Right lobe of liver (tissue), 6 donors: Measurements from ENCODE around the gene MTMR1. TPM values are rescaled to one million over a fixed set of nuclear protein-coding genes. Genes with fewer than 3 reads are reported as not detected.
A peak's percentile ranks its signal among the peaks of the same experiment; 100 is the strongest.

Experiments
- ATAC-seq, 4 donors: fragments of 200-7000 bp; cut with Tn5 transposase; one replicate each; pipeline ENCODE4 v1.9.1; 2020; ENCODE audit warnings: mild to moderate bottlenecking in 4 of 4, moderate library complexity in 4 of 4
- DNase-seq, 3 donors: peaks; one replicate each; pipeline ENCODE4 v3.0.0-alpha.2; 2020
- H3K27ac ChIP-seq, 3 donors: fragments of 200-600 bp; one replicate each; pipeline ENCODE4 v1.8.0; 2022
- H3K27me3 ChIP-seq, 2 donors: fragments of 200-600 bp; one replicate each; pipeline ENCODE4 v1.8.0; 2022
- H3K36me3 ChIP-seq, 4 donors: fragments of 200-600 bp; sonication (generic) in 1 of 4; one replicate each; pipeline versions ENCODE4 v1.5.1 to v1.8.0; 2017 to 2022; ENCODE audit warnings: control low read depth in 1 of 4
- H3K4me1 ChIP-seq, 4 donors: fragments of 200-600 bp; sonication (generic) in 1 of 4; one replicate each; pipeline versions ENCODE4 v1.5.1 to v1.8.0; 2017 to 2022; ENCODE audit warnings: control low read depth in 1 of 4
- H3K4me3 ChIP-seq, 3 donors: fragments of 200-600 bp; one replicate each; pipeline ENCODE4 v1.8.0; 2022
- H3K9me3 ChIP-seq, 4 donors: fragments of 200-600 bp; sonication (generic) in 1 of 4; one replicate each; pipeline versions ENCODE4 v1.5.1 to v1.8.0; 2017 to 2022; ENCODE audit warnings: control low read depth in 1 of 4
- POLR2A ChIP-seq: fragments of 450-650 bp; IDR thresholded peaks from one replicate; pipeline ENCODE4 v1.6.1; 2017; ENCODE audit warnings: antibody characterized with exemption, mild to moderate bottlenecking
- WGBS: methylation state at CpG from one replicate; pipeline ENCODE4 v1.1.6; 2018; ENCODE audit warnings: low coverage, low lambda C conversion rate; ENCODE audit not compliant: insufficient coverage; ENCODE audit errors: missing lambda C conversion rate; 5-methylcytosine and 5-hydroxymethylcytosine counted together
- intact Hi-C, 2 donors: fragments of 100-400 bp; cut with DNase I; formaldehyde crosslinking; loops; one replicate each; pipeline versions ENCODE4 v1.11.2 to v1.14.1; 2022
- total RNA-seq, 6 experiments: library from RNA; depleted of rRNA in 2 of 6; stranded (reverse); fragments of >200 nt in 2 of 6; fragmentation: NEBNext Ultra II Directional in 3 of 6; extraction: Animal tissue kit (Norgen Biotek cat#: 25700) in 3 of 6; gene quantifications; one replicate each; pipeline versions ENCODE4 v1.1.0 to v1.2.4, GENCODE V29; 2016 to 2023
- TF ChIP-seq, protein P1 (sequence below), 4 donors: fragments of 200-600 bp in 3 of 4; fragments of 450-650 bp in 1 of 4; IDR thresholded peaks; one replicate each; pipeline versions ENCODE4 v1.5.1 to v1.8.0; 2016 to 2022; ENCODE audit warnings: antibody characterized with exemption in 4 of 4, mild to moderate bottlenecking in 2 of 4
- donor health status: DM: no; HTN: yes; CAD: no.
- donor health status: DM: no; HTN: no; CAD: no.
- donor health status: DM: no; HTN: no; CAD: no.
- donor health status: DM: no; HTN: yes; CAD: no.
- donor health status: DM: no; HTN: yes; CAD: no.

Gene MTMR1
- total RNA-seq, 6 experiments from 2014 or later = 7.6 to 11.2 (median 9.4) TPM

DNA sequence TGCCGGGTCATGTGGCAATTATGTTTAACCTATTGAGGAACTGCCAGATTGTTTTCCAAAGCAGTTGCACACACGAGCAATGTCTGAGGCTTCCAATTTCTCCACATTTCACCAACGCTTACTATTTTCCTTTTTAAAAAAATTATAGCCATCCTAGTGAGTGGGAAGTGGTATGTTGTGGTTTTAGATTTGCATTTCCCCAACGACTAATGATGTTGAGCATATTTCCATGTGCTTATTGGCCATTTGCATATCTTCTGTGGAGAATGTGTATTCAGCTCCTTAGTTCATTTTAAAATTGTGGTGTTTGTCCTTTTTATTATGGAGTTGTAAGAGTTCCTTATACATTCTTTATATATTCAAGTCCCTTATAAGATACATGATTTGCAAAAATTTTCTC, 60.2 kb downstream of the MTMR1 start:
- Histone ChIP-seq H3K27me3 (no peaks in the 10 kb centered on the region), H3K4me3 (no peak overlapping the region), H3K4me1 (no peaks in the 10 kb centered on the region), H3K9me3 (no peaks in the 10 kb centered on the region), H3K36me3 (no peaks in the 10 kb centered on the region), H3K27ac (no peak overlapping the region)
- ATAC-seq (no peak), DNase-seq (no peak)
- intact Hi-C loops = no loop called here
- 74% methylated on average over 4 of the region's 4 CpGs for WGBS
- TF ChIP-seq, protein P1, sequence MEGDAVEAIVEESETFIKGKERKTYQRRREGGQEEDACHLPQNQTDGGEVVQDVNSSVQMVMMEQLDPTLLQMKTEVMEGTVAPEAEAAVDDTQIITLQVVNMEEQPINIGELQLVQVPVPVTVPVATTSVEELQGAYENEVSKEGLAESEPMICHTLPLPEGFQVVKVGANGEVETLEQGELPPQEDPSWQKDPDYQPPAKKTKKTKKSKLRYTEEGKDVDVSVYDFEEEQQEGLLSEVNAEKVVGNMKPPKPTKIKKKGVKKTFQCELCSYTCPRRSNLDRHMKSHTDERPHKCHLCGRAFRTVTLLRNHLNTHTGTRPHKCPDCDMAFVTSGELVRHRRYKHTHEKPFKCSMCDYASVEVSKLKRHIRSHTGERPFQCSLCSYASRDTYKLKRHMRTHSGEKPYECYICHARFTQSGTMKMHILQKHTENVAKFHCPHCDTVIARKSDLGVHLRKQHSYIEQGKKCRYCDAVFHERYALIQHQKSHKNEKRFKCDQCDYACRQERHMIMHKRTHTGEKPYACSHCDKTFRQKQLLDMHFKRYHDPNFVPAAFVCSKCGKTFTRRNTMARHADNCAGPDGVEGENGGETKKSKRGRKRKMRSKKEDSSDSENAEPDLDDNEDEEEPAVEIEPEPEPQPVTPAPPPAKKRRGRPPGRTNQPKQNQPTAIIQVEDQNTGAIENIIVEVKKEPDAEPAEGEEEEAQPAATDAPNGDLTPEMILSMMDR (IDR thresholded peaks at IDR 0.05) = no peak
- no peak for TF ChIP-seq POLR2A

DNA sequence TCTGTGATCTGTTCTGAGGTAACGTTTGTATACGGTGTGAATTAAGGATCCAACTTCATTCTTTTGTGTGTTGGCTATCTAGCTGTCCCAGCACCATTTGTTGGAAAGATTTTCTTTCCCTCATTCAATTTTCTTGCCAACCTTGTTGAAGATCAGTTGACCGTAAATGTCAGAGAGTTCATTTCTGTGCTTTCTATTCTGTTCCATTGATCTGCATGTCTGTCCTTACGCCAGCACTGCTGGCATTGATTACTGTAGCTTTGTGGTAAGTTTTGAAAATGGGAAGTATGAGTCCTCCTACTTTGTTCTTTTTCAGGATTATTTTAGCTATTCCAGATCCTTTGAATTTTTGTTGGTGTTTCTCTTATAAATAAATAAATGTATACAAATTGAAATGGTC, 60.8 kb downstream of the MTMR1 start:
- intact Hi-C loops = no loop called here
- no peaks in the 10 kb centered on the region for H3K4me1 ChIP-seq
- H3K4me3 ChIP-seq = no peak overlapping the region
- H3K27me3 ChIP-seq = no peaks in the 10 kb centered on the region
- no peak for TF ChIP-seq POLR2A
- TF ChIP-seq, protein P1 (IDR thresholded peaks at IDR 0.05) = no peak
- peak in 2 of 4 donors; percentile 18 to 60 for ATAC-seq
- no peaks in the 10 kb centered on the region for H3K36me3 ChIP-seq
- H3K27ac ChIP-seq = no peak overlapping the region
- WGBS = 66% methylated on average over 4 of the region's 4 CpGs
- H3K9me3 ChIP-seq = no peaks in the 10 kb centered on the region
- DNase-seq = no peak

DNA sequence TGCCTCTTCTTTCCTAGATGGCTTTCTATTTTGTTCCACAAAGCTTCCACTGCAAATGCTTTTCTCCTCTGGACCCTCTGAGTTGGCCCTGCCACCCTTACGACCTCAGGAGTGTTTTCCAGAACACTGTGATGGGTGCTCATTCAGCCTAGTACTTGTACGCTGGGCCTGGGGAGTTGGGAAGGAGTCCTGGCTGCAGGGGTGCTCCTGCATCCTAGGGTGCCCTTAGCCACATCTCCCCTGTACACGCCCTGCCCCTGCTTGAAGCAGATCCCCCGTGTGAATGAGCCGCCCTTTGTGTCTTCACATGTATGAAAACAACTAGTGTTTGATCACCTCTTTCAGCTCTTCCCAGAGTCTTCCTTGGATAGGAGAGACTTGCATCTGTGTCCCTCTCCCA, 64.2 kb downstream of the MTMR1 start:
- DNase-seq (no peak), ATAC-seq (no peak)
- H3K4me3 ChIP-seq = no peak overlapping the region
- TF ChIP-seq, protein P1 (IDR thresholded peaks at IDR 0.05) = no peak
- no peak for TF ChIP-seq POLR2A
- no peaks in the 10 kb centered on the region for H3K27me3 ChIP-seq
- 58% methylated on average over 5 of the region's 5 CpGs for WGBS
- no peaks in the 10 kb centered on the region for H3K36me3 ChIP-seq
- intact Hi-C loops = no loop called here
- H3K27ac ChIP-seq = no peak overlapping the region
- no peaks in the 10 kb centered on the region for H3K9me3 ChIP-seq
- no peaks in the 10 kb centered on the region for H3K4me1 ChIP-seq

DNA sequence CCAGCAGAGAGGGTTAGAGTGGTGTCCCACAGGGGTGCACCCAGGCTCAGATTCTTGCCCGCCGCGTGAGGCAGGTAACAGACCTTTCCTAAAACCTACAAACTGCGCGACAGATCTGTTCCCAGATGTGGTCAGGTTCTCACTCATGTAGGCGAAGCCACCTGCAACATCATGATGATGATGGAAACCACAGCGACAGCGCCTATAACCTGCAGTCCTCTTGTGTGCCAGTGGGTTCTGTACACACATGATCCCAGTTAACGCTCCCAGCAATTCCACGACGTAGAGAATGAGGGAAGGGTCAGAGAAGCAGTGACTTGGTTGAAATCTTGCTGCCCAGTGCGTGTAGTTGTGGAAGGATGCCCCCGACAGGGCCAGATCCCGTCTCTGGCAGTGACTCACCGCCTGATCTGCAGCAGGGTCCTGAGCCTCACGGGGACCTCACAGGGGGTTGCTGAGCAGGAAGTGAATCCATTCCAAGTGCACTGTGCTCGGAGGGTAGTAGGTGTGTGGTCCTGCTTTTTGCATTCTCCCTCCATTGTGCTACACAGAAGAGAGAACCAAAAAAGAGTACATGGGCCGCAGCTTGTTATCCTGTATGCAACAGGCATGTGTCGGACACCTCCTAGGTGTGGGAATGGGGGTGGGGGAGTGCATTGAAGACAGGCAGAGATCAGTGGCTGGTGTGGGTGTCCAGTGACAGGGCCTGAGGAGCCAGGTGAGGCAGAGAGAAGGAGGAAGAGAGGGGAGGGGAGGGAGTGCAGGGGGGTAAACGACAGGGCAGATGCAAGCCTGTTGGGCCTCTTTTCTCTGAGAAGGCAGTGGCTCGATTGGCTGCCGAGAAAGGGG, 66.6 kb downstream of the MTMR1 start:
- DNase-seq (no peak), ATAC-seq (no peak)
- Histone ChIP-seq H3K27me3 (no peaks in the 10 kb centered on the region), H3K9me3 (no peaks in the 10 kb centered on the region), H3K4me1 (no peaks in the 10 kb centered on the region), H3K4me3 (no peak overlapping the region), H3K27ac (no peak overlapping the region), H3K36me3 (no peaks in the 10 kb centered on the region)
- 58% methylated on average over 4 of the region's 22 CpGs for WGBS
- intact Hi-C loops = no loop called here
- no peak for TF ChIP-seq POLR2A
- TF ChIP-seq, protein P1 (IDR thresholded peaks at IDR 0.05) = no peak
